Kidney epithelial cell (primary cell): Measurements from ENCODE around the gene CLSTN1. TPM values are rescaled to one million over a fixed set of nuclear protein-coding genes. Genes with fewer than 3 reads are reported as not detected.

Experiments used
- DNase-seq: peaks from one replicate; pipeline ENCODE4 v3.0.0-alpha.2; 2010; ENCODE audit warnings: low read depth
- H3K27me3 ChIP-seq: 2 replicates; pipeline ENCODE4 v1.6.0; 2011; ENCODE audit warnings: low read length; ENCODE audit not compliant: control insufficient read depth, insufficient read depth
- H3K36me3 ChIP-seq: 2 replicates; pipeline ENCODE4 v1.5.1; 2011; ENCODE audit warnings: low read length; ENCODE audit not compliant: control insufficient read depth, insufficient read depth
- H3K4me3 ChIP-seq: 2 replicates; pipeline ENCODE4 v1.5.1; 2011; ENCODE audit warnings: low read depth, mild to moderate bottlenecking, control low read depth, low read length
- total RNA-seq: library from RNA; depleted of rRNA; stranded (reverse); fragments of >200 nt; gene quantifications from 2 replicates; pipeline ENCODE4 v1.2.3, GENCODE V29; 2015
- TF ChIP-seq, protein P1 (sequence below): IDR thresholded peaks from 2 replicates; pipeline ENCODE4 v1.5.1; 2011; ENCODE audit warnings: mild to moderate bottlenecking, moderate library complexity, low read length, control low read depth, inconsistent platforms; ENCODE audit not compliant: insufficient read depth, poor library complexity, severe bottlenecking

Gene CLSTN1
- total RNA-seq, 1 donor from 2014 or later, result 115 TPM

DNA sequence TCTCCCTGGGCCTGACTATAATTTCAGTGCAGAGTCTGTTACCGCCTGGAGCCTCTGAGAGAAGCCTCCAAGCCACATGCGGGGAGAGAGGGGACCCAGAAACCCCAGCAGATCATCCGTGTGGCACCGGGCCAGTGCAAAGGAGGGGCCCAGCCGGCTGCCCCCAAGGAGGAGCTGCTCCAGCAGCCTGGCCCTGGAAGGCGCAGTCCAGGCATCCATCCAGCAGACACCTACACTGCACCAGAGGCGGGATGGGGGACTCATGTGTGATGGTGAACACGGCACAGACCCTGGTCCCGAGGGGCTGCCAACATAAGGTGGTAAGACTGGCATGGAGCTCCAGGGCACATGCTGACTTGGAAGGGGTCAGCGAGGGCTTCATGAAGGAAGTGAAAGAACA, 39.6 kb upstream of the CLSTN1 start:
- Histone ChIP-seq H3K36me3 (peaks cover 4% of the 10 kb centered on the region), H3K4me3 (no peak overlapping the region), H3K27me3 (no peaks in the 10 kb centered on the region)
- no peak for DNase-seq
- TF ChIP-seq, protein P1, sequence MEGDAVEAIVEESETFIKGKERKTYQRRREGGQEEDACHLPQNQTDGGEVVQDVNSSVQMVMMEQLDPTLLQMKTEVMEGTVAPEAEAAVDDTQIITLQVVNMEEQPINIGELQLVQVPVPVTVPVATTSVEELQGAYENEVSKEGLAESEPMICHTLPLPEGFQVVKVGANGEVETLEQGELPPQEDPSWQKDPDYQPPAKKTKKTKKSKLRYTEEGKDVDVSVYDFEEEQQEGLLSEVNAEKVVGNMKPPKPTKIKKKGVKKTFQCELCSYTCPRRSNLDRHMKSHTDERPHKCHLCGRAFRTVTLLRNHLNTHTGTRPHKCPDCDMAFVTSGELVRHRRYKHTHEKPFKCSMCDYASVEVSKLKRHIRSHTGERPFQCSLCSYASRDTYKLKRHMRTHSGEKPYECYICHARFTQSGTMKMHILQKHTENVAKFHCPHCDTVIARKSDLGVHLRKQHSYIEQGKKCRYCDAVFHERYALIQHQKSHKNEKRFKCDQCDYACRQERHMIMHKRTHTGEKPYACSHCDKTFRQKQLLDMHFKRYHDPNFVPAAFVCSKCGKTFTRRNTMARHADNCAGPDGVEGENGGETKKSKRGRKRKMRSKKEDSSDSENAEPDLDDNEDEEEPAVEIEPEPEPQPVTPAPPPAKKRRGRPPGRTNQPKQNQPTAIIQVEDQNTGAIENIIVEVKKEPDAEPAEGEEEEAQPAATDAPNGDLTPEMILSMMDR, result no peak

DNA sequence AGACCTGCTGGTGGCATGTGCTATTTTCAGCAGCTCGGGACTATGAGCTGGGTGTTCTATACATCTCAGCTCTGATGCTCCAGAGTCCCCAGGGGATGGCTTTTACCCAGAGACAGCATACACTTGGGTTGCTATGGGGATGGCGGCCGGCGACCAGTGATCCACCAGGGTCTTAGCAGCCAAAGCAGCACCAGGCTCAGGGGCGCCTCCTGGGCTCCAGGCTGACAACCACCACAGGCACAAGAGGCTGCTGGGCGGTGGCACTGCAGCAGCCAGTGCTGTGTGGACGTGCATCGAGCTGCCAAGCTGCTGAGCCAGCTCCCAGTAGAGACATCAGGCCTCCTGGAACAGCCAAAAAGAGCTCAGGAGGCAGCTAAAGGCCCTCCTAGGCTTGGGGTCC, 37.6 kb upstream of the CLSTN1 start:
- no peaks in the 10 kb centered on the region for H3K27me3 ChIP-seq
- TF ChIP-seq, protein P1, result no peak
- DNase-seq, result no peak
- no peak overlapping the region for H3K4me3 ChIP-seq
- H3K36me3 ChIP-seq, result peaks cover 4% of the 10 kb centered on the region

DNA sequence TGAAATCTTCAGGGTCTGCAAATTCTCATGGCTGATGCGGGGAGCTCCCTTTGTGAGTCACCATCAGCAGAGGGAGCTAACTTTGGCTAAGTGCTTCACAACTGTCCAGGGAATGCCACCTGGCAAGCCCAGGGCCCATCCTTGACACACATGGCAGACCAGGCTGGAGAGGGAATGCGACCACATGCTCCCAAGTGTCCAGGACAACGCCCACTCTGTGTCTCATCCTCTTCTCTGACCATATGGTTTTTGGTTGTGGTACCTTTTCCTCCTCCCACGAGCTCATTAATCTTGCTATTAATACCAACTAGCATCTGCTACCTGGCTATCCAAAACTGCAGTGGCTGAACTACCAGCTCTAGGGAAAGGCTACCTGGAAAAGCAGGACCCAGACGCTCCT, 37.1 kb upstream of the CLSTN1 start:
- peaks cover 2% of the 10 kb centered on the region for H3K36me3 ChIP-seq
- TF ChIP-seq, protein P1, result no peak
- DNase-seq, result no peak
- H3K27me3 ChIP-seq, result no peaks in the 10 kb centered on the region
- no peak overlapping the region for H3K4me3 ChIP-seq

GRCh38 chr1:9859281-9860014, 35.7 kb upstream of the CLSTN1 start:
- TF ChIP-seq, protein P1, result no peak
- DNase-seq, result no peak
- Histone ChIP-seq H3K27me3 (no peaks in the 10 kb centered on the region), H3K4me3 (no peak overlapping the region), H3K36me3 (peaks cover 2% of the 10 kb centered on the region)

- no peaks in the 10 kb centered on the region for H3K27me3 ChIP-seq
- TF ChIP-seq, protein P1, result no peak
- DNase-seq, result no peak
- peaks cover 1% of the 10 kb centered on the region for H3K36me3 ChIP-seq
- no peak overlapping the region for H3K4me3 ChIP-seq
Observed at GRCh38 chr1:9858293-9859035, 34.7 kb upstream of the CLSTN1 start.
